Stimulated activated CD4-positive, alpha-beta T cell treated with anti-CD3 and anti-CD28 coated beads, TNF-alpha, amount 100 ng/mL, for 4 hours (primary cell): ENCODE results near the gene COX8A.
A peak's percentile ranks its signal among the peaks of the same experiment; 100 is the strongest.
"Not testable (repeated sequence)": the region's sequence is repeated elsewhere in the genome, so short reads cannot be mapped to it uniquely, and the experiment has no call there.

ENCODE experiments used
- DNase-seq, 3 experiments: peaks; one replicate each; pipeline ENCODE4 v3.0.0-alpha.2; 2020; ENCODE audit warnings: low read depth in 3 of 3

COX8A gene

DNA sequence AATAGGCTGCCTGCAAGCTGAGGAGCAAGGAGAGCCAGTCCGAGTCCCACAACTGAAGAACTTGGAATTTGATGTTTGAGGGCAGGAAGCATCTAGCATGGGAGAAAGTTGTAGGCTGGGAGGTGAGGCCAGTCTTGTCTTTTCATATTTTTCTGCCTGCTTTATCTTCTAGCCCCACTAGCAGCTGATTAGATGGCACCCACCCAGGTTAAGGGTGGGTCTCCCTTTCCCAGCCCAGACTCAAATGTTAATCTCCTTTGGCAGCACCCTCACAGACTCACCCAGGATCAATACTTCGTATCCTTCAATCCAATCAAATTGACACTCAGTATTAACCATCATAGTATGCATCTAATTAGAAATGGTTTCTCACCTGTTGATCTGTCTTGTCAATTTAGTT lies 5.0 kb upstream of the COX8A start:
- DNase-seq: no peak

DNA sequence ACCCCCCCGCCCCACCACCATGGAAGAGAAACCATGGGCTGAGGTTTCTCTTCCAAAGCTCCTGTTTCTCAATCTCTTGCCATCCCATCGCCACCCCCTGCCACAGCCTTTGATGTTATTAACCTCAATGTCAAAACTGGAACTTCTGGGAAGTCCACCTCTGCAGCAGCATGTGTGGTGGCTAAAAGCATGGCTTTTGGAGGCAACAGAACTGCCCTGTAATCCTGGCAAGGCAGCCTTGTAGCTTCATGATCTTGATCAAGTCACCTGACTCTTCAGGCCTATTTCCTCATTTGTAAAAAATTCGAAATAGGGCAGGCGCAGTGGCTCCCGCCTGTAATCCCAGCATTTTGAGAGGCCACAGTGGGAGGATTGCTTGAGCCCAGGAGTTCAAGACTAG lies 3.5 kb upstream of the COX8A start:
- no peak for DNase-seq

DNA sequence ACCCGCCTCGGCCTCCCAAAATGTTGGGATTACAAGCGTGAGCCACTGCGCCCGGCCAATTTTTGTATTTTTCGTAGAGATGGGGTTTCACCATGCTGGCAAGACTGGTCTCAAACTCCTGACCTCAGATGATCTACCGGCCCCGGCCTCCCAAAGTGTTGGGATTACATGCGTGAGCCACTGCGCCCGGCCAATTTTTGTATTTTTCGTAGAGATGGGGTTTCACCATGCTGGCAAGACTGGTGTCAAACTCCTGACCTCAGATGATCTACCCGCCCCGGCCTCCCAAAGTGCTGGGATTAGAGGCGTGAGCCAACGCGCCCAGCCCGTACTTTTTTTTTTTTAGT lies 535 bp upstream of the COX8A start:
- DNase-seq: not testable (repeated sequence)

GRCh38 chr11:63978551-63979239 lies 4.3 kb downstream of the COX8A start:
- DNase-seq: no peak

DNA sequence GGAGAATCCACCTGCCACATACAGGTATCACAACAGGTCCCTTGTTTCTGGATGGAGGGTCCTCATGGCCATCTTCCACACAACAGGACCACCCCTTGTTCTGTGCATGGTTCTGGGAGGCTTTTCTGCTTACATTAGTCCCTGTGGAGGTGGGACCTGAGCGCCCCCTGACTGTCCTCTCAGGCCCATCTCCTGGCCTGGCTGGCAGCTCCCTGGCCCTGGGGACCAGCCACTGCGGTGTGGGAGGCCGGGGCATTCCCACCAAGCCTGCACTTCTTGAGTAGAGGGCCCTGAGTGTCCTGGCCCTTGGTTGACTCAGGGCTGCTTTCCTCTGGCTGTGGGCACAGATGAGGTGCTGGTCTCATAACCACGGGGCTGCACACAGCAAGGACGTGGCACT lies 5.0 kb downstream of the COX8A start:
- no peak for DNase-seq

DNA sequence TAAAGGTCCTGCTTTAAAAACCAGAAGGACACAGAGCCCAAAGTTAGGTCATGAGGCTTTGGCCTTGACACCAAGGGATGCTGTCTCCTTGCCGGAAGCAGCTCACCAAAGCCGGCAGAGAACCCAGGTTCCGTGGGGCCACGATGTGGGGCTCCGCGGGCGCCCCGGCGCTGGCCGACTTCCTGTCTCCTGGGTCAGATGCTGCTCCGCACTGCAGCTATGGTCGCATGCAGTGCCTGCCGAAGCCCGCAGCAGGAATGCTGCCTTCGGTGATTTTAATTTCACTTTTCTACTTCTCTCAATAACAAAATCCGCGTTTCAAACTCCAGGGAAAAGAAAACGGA lies 11.4 kb downstream of the COX8A start:
- peak; percentile 32 to 50 (median 33) for DNase-seq

DNA sequence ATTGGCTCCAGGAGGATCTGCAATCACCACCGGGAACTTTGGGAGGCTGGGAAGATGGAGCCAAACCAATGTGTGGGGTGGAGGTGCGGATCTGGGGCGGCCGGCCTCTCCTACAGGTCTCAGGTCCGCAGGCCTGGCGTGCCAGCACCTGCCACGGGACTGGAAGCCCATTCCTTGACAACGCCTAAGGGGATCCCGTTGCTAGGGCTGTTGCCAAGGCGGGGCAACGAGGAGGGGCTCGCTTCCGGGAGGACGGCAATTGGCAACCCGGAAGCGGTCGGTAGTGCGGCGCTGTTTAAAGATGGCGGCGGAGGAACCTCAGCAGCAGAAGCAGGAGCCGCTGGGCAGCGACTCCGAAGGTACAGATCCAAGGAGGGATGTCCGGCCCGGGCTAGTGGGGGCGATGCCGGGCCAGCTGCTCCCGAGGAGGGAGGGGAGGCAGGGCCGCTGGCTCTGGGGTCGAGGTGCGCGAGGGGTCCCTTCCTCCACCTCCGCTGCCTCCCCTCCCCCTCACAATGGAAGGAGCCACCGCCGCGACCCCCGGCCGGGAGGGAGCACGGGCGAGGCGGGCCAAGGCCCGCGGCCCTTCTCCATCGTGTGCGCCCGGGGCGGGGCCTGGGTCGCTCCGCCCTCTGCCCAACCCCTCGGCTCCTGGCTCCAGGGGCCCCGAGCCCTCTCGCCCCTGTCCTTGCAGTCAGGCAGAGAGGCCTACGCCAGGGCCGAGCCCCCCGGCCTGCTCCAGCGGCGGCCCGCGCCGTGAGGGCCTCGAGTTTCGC lies 11.9 kb downstream of the COX8A start, which contains the start of gene OTUB1:
Gene OTUB1, plus strand, starts transcription at position 283 of the 776 bp plus-strand sequence. Its CDS starts 19 bp downstream, at position 302.
- peak; percentile 75 to 77 (median 75) for DNase-seq

- DNase-seq: no peak
Measured at GRCh38 chr11:63986932-63987513, 12.6 kb downstream of the COX8A start.

GRCh38 chr11:63991558-63991957 lies 17.1 kb downstream of the COX8A start:
- no peak for DNase-seq

- no peak for DNase-seq
Measured at GRCh38 chr11:63993100-63993499, 18.7 kb downstream of the COX8A start.

DNA sequence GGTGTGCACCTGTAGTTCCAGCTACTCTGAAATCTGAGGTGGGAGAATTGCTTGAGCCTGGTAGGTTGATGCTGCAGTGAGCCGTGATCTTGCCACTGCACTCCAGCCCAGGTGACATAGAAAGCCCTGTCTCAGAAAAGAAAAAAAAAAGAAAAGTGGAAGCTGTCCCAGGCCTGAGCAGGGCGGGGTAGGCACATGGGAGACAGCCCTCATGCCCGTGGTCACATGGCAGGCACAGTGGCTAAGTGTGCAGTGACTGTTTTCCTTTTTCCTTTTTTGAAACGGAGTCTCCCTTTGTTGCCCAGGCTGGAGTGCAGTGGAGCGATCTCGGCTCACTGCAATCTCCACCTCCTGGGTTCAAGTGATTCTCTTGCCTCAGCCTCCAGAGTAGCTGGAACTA lies 19.6 kb downstream of the COX8A start:
- no peak for DNase-seq

DNA sequence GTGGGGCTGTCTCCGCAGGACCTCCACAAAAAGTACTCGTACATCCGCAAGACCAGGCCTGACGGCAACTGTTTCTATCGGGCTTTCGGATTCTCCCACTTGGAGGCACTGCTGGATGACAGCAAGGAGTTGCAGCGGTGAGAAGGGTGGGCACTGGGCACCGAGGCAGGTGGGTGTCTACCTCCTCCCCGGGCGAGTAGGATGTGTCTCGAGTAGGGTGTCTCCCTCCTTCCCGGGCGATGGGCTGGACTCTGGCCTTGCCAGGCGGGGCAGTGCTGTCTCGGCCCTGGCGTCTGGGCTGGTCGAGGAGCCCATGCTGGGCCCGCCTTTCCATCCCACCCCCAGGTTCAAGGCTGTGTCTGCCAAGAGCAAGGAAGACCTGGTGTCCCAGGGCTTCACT lies 22.1 kb downstream of the COX8A start:
- DNase-seq: no peak

- no peak for DNase-seq
Measured at GRCh38 chr11:63997104-63997700, 22.8 kb downstream of the COX8A start.

GRCh38 chr11:63997801-63998337 lies 23.4 kb downstream of the COX8A start:
- no peak for DNase-seq

DNA sequence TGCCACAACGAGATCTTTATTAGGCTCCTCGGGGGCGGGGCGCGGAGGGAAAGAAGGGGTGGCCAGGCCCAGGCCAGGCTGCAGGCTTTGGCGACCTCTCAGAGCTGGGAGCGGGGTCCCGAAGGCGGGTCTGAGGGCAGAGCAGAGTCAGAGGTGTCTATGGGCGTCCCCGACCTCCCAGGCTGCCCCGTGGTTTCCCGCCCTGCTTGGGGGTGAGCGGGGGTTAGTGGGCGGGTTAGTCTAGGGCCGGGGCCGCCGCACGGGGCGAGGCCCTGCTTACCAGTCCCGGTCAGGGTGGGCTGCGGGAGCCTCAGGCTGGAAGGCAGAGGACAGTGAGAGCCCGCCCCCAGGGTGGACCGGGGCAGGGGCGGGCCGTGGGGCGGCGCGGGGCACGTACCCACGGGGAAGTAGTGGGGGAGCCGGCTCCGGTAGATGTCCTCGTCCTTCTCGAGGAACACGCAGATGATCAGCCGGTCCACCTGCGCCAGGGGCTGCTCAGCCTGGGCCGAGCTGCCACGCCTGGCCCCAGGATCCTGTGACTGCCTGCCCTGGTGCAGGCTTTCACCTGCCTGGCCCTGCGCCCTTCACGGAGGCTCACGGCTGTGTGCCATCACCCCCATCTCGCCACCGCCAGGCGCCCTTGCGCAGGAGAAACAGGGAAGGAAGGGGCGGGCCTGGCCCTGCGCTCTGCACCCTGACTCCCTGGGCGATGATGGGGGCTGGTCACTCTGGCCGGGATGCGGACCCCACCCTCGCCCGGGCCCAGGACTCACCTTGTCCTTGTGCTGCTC lies 24.3 kb downstream of the COX8A start:
- no peak for DNase-seq

- peak; percentile 50 to 58 (median 57) for DNase-seq
Measured at GRCh38 chr11:63999349-64000025, 25.1 kb downstream of the COX8A start.

- peak; percentile 51 to 53 (median 52) for DNase-seq
Measured at GRCh38 chr11:64000026-64000739, 25.8 kb downstream of the COX8A start.

GRCh38 chr11:64000740-64001483 lies 26.5 kb downstream of the COX8A start:
- DNase-seq: no peak
